GM21825 (cell line): Measurements from ENCODE around the gene STK33.
"Not testable (repeated sequence)": the region's sequence is repeated elsewhere in the genome, so short reads cannot be mapped to it uniquely, and the experiment has no call there.

Source experiments
- ATAC-seq: cut with Tn5 transposase; IDR thresholded peaks from one replicate; pipeline ENCODE4 v1.9.1; 2021; ENCODE audit warnings: mild to moderate bottlenecking, moderate library complexity; ENCODE audit not compliant: unreplicated experiment

STK33 gene

GRCh38 chr11:8545698-8546366 lies 48.2 kb downstream of the STK33 start:
- ATAC-seq = no peak

GRCh38 chr11:8544807-8545206 lies 49.2 kb downstream of the STK33 start:
- ATAC-seq = no peak

GRCh38 chr11:8543278-8543677 lies 50.8 kb downstream of the STK33 start:
- ATAC-seq = no peak

- no peak for ATAC-seq
Observed at GRCh38 chr11:8541448-8541847, 52.6 kb downstream of the STK33 start.

GRCh38 chr11:8533332-8533731 lies 60.7 kb downstream of the STK33 start:
- ATAC-seq = peak; percentile 84

- peak; percentile 66 for ATAC-seq
Observed at GRCh38 chr11:8532475-8532874, 61.6 kb downstream of the STK33 start.

GRCh38 chr11:8531982-8532381 lies 62.0 kb downstream of the STK33 start:
- ATAC-seq = peak; percentile 21

GRCh38 chr11:8531312-8531711 lies 62.7 kb downstream of the STK33 start:
- ATAC-seq = no peak

- no peak for ATAC-seq
Observed at GRCh38 chr11:8527939-8528338, 66.1 kb downstream of the STK33 start.

GRCh38 chr11:8523396-8523795 lies 70.6 kb downstream of the STK33 start:
- ATAC-seq = no peak

GRCh38 chr11:8512547-8512946 lies 81.5 kb downstream of the STK33 start:
- ATAC-seq = no peak

- ATAC-seq = no peak
Observed at GRCh38 chr11:8503910-8504364, 90.1 kb downstream of the STK33 start.

- ATAC-seq = no peak
Observed at GRCh38 chr11:8501836-8502235, 92.2 kb downstream of the STK33 start.

- no peak for ATAC-seq
Observed at GRCh38 chr11:8488395-8488794, 105.6 kb downstream of the STK33 start.

GRCh38 chr11:8487261-8487660 lies 106.8 kb downstream of the STK33 start:
- no peak for ATAC-seq

- no peak for ATAC-seq
Observed at GRCh38 chr11:8484251-8484650, 109.8 kb downstream of the STK33 start.

- no peak for ATAC-seq
Observed at GRCh38 chr11:8480858-8481257, 113.2 kb downstream of the STK33 start.

GRCh38 chr11:8477680-8478079 lies 116.3 kb downstream of the STK33 start:
- ATAC-seq = peak; percentile 94

- peak; percentile 60 for ATAC-seq
Observed at GRCh38 chr11:8477151-8477550, 116.9 kb downstream of the STK33 start.

- ATAC-seq = not testable (repeated sequence)
Observed at GRCh38 chr11:8467806-8468205, 126.2 kb downstream of the STK33 start.

- not testable (repeated sequence) for ATAC-seq
Observed at GRCh38 chr11:8467356-8467755, 126.7 kb downstream of the STK33 start.

- not testable (repeated sequence) for ATAC-seq
Observed at GRCh38 chr11:8466884-8467283, 127.1 kb downstream of the STK33 start.
